ENCODE measurements around the gene ORC3.

DNA sequence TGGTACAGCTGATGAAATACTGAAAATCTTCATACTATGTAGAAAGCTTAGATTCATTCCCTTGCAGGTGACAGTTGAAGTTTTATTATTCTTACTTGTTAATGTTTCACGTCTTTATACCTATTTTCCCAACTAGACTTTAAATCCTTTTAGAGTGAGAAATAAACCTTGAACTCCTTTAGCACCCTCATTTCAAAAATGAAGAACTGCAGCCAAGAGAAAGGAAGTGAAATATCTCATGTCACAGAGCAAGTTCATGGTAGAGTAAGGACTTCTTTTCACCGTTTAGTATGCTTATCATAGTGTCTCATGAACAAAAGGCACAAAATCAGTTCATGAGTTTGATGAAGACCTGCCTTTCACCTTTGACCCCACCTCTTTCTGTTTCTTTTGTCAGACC lies 38.5 kb downstream of the ORC3 start:
- TF ChIP-seq, protein P1, sequence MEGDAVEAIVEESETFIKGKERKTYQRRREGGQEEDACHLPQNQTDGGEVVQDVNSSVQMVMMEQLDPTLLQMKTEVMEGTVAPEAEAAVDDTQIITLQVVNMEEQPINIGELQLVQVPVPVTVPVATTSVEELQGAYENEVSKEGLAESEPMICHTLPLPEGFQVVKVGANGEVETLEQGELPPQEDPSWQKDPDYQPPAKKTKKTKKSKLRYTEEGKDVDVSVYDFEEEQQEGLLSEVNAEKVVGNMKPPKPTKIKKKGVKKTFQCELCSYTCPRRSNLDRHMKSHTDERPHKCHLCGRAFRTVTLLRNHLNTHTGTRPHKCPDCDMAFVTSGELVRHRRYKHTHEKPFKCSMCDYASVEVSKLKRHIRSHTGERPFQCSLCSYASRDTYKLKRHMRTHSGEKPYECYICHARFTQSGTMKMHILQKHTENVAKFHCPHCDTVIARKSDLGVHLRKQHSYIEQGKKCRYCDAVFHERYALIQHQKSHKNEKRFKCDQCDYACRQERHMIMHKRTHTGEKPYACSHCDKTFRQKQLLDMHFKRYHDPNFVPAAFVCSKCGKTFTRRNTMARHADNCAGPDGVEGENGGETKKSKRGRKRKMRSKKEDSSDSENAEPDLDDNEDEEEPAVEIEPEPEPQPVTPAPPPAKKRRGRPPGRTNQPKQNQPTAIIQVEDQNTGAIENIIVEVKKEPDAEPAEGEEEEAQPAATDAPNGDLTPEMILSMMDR (IDR thresholded peaks at IDR 0.05): no peak
- no peak for TF ChIP-seq ZFX (IDR thresholded peaks at IDR 0.05; ENCODE audit: borderline replicate concordance)

All from 22Rv1 (cell line).